HG03064 (cell line): ENCODE results near the gene IRF6.
"Not testable (repeated sequence)": the region's sequence is repeated elsewhere in the genome, so short reads cannot be mapped to it uniquely, and the experiment has no call there.

Source experiments
- ATAC-seq: cut with Tn5 transposase; IDR thresholded peaks from one replicate; pipeline ENCODE4 v1.9.1; 2021; ENCODE audit warnings: low read depth; ENCODE audit not compliant: unreplicated experiment

Gene IRF6

DNA sequence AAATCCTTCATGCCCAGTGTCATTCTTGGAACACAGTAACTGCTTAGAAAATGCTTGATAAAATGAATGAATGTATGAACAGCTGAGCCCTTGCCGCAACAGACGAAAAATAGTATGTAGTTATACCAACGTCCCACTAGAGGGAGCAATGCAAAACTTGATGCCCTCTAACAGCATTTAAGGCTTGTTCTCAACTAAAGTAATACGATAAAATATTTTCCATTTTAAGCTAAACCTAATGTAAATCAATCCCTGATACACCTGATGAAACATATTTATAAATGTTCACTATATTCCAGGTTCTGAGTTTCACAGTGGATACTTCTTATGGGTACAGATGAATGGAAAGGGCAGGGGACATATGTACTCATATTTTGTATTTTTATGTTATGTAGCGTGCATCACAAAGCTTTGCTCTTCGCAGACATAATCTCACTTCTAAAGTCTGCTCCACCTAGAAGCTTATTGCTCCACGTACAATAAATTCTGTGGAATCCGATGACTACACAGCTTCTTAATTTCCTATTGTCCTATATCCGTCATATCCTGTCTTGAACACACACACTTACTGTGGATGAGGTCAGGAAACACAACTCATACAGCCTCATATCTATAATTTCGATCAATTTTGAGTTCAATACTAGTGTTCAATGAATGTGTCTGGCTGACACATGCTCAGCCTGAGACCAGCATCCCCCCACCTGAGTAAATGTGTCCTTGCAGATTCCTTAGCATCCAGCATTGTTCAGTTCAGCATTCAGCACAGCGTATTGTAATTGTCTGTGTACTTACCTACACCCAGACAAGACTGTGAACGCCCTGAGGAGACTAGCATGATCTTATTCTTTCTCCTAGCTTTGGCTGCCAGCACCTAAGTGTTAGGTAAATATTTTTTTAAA lies 17.4 kb upstream of the IRF6 start:
- no peak for ATAC-seq

DNA sequence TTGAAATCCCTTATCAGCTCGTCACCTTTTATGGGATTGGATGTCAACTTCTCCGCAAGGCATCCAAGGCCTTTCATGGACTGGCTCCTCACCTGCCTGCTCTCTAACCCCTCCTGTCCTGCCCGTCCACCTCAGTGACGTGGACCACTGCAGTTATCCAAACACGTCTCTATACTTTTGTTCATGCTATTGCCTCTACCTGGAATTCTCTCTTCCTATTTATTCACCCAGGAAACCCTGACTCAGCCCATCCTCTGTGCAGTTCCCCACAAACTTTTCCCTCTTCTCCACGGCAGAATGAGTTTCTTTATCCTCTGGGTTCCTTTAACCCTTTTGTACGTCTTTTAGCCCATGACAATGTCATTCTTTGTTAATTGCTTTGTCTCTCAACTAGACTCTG lies 16.8 kb upstream of the IRF6 start:
- no peak for ATAC-seq

DNA sequence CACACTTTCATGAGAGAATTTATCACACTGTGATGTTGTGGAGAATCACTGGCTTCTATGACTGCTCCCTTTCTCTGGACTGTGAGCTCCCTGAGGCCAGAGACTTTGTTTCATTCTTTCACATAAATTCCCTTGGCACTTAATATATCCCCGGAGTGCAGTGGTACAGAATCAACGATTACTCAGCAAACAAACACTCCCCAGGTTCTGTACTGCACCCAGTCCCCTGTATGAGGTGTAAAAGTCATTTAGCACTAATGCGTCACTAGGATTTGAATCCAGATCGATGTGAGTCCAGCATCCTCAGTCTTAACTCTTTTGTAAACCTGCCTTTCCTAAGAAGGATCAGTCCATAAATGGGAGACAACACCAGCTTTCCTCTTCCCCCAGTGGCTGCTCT lies 15.0 kb upstream of the IRF6 start:
- no peak for ATAC-seq

DNA sequence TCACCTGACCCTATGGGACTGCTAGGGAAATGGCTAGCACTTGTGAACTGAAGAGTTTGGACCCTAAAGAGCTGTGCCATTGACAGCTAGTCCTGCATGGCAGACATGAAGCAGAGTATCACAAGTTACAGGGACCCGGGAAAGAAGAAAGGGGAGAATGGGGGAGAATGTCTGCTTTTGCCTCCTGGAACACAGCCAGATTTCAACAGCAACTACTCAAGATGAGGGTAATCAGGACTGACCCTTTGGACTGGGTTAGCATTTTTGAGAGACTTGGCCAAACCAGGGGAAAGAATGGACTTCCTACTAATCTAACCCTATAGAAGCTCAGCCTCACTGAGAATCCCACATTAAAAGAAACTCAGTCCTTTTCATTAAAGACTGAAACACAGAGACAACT lies 13.1 kb upstream of the IRF6 start:
- ATAC-seq, result no peak

DNA sequence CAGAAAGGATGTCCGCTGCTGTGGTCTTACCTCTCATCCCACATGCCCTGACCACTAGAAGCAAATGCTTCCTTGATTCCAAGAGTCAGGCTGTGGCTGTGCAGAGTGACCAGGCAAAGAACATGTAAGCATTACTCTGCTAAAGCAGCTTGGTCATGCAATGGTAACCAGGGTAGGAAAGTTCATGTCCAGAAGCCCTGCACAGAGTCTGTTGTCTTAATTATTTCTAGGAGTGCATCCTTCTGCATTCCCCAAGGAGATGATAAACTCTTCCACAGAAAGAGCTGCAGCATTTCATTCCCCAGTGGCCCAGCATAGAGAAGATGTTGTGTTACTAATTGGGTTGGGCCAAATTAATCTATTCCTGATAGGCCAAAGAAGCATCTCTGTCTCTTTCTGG lies 11.7 kb upstream of the IRF6 start:
- no peak for ATAC-seq

DNA sequence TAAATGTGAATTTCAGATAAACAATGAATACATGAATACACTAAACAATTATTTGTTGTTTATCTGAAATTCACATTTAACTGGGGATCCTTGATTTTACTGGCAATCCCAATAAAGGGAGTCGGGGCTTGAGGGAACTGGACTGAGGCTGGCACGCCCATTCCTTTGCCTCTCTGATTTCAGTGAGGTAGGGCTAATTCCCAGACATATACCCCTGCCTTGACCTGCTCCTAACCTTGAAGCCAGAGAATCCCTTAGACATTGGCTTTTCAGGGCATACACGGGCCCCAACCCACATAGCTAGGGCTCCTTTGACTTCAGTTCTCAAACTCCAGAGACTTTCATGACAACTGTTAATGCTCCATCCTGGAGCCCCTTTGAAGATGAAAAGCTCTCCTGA lies 11.0 kb upstream of the IRF6 start:
- ATAC-seq, result no peak

DNA sequence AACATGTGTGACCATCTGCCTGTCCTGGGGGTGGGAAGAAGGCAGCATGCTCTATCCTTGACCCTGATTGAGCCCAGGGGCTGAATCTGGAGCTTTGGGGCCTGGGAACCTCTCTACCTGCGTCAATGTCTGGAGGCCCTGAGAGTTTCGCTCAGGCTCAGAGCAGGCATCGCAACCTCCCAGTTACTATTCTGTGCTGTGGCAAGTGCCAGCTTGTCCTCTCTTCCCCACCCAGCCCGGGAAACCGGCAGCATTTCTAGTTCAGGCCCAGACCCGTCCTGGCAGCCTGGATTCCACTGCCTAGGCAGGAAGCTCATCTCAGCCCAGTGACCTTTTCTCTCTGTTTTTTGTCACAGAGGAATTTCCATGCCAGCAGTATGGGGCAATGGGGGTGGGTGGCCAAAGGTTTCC lies 10.0 kb upstream of the IRF6 start:
- no peak for ATAC-seq

DNA sequence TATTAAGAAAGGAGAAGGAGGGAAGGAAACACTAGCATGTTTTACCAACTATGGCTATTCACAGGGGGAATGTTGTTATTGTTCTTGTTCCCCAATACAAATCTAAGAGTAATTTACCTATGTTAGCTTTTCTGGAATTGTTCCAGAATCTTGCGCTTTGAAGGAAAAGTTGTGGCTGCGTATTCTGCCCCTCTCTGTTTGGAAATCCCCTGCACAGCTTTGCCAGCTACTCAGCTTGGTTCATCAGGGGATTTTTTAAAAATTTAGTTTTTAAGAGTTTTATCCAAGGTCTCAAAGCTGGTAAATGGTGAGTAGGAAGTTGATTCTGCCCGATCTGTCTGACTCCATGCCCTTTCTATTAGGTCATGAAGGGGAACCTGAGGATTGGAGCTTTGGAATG lies 9.5 kb upstream of the IRF6 start:
- ATAC-seq, result no peak

DNA sequence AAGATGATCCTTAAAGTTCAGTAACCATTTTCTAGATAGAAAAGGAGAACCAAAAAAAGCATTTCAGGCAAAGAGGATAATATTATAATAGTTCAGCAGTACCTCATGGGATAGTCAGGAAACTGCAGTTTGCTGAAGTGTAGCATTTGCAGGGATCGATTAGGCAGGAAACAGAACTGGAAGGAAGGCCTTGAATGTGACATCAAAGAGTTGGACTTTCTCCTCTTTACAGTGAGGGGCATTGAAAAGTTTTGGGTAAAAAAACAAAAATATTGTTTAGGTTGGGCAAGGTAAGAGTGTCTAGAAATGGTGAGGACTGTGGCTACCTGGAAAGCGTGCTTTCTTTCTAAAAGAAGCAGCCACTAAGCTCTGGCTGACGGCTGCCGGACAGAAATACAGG lies 8.0 kb upstream of the IRF6 start:
- no peak for ATAC-seq

DNA sequence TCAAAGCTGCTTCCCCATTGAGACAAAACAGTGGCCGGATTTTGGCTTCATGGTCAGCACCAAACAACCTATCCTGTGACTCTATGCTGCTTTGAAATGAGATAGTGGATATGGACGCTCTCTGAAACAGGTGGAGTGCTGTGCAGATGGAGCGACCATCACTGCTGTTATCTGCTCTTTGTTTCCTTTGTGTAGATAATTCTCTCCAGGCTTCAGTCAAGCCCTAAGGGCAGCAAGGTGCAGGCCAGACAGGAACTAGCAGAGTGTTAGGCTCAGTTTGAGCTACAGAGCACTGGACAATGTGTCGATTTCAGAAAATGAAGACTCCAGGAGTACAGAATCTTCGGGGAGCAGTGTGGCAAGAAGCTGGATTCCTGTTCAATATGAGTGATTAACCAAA lies 4.8 kb upstream of the IRF6 start:
- no peak for ATAC-seq

DNA sequence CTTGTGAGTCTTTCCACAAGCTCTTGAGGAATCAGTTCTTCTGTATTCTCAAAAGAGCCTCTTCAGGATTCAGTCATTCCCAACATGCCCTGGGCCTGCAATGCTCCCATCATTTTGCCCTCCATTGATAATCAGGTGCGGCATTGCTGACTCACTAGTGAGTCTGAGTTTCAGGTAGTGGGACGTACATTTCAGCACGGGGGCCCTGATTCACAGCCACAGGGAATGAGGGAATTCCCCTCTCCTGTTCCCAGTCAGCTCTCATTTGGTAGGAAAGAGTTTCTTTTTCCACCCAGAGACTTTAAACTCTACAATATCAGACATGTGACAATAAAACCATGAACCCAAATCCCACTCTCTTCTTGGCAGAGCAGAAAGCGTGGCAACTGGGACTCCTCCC lies 3.7 kb upstream of the IRF6 start:
- ATAC-seq, result no peak

DNA sequence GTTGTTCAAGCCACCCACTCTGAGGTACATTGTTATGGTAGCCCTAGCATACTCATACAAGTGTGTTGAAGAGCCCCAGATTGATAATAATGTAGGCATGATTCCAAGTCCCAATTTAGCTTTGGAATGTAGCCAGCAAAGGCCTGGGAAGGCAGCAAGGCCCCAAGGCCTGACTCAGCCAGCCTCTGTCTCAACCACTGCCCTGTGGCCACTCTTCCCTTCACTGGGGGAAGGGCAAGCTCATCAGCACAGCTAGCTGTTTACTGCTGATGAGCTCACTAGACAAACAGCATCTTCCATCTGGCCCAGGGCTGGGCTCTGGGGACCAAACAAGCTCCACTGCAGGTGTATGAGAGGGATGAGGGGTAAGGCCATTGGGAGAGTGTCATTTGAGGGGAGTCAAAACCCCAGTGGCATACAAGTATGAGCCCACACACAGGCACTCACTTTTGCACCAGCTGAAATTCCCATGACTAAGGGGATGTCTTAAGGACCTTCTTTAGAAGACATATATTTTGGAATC lies 2.2 kb upstream of the IRF6 start:
- no peak for ATAC-seq

DNA sequence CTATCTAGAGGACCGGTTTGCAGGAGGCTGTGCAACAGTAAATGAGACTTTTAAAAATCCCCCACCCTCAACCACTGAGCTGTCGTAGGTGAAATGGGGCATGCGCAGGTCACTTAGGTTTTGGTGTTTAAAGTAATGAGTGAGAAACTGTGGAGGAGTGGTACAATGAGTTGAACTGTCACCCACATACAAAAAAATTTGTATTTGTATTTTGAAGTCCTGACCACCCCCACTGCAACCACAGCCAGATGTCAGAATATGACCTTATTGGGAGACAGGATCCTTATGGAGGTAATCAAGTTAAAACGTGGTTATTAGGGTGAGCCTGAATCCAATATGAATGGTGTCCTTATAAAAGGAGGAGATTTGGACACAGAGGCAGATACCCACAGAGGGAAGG lies 1.6 kb upstream of the IRF6 start:
- no peak for ATAC-seq

DNA sequence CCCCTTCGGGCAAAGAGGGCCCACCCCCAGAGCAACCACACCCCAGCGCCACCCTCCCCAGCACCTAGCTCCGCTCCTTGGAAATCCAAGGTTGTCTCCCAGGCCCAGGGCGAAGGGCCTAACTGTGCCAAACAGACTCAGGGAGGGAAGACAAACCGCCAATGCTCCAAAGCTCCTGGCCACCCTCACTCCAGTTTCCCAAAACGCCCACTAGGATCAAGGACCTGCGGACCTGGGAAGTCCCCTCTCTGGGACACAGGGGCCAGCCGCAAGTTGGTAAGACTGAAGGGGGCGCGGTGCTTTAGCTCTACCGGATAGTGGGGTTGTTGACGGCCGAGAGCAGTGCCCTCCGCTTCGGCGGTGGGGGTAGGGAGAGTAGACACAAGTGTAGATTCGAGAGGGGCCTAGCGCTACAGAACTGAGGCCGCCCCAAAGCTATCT lies 581 bp downstream of the IRF6 start:
- no peak for ATAC-seq

DNA sequence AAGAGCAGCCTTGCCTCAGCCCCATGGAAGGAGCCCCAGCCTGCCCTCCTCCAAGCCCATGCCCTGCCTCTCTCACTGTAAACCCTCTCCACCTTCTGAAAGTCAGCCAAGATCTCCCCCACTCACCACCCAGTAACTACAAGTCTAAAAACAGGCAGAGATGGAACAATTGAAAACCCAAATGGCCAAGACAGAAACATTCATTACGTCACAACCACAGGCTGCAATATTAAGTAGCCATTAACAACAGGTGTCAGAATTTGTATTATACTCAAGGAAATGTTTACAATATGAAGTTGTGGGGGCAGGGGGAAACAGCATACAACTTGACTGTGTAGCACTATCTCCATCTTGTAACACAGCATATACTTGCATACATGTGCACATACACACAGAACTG lies 2.4 kb downstream of the IRF6 start:
- no peak for ATAC-seq

DNA sequence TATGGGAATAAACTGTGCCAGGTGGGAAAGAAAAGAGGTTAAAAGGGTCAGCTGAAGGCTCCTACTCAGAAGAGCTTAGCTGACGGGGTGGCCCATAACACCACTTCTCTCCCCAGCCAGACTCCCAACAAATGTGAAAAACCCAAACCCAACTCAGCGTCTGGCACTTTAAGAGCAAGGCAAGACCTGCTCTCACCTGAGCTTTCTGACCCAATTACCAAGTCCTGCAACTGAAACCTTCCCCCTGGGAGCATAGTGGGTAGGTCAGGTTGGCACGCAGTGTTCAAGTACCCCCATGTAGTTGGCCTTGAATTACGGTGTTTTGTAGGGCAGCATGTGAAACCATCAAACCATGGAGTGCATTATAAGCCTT lies 3.2 kb downstream of the IRF6 start:
- ATAC-seq, result no peak

DNA sequence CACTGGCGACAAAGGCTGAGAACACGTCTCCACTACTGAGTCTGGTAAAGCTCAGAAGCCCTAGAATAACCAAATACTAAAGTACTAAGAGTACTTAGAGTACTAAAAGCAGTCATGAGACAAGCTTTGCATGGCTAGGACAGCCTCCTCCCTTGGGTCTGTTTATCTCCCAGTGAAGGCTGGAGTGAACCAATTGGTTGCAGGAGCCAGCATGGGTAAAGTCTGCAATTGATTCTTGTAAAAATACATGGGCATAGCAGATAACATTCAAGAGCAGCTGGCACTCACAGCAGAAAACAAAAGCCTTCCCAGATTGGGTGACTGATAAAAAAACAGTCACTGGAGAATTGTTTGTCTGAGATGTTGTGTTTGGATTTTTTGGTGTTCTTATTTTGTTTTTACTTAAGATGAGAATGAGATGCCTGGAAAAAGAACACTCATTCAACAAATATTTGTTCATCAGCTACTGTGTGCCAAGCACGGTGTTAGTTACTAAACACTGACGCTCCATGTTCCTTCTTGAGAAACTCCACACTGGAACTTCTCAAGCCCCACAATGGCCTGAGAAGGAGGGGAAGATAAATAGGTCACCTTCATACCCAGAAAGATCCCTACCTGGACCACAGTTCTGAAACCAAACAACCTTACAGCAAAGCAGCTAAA lies 3.7 kb downstream of the IRF6 start:
- ATAC-seq, result no peak

DNA sequence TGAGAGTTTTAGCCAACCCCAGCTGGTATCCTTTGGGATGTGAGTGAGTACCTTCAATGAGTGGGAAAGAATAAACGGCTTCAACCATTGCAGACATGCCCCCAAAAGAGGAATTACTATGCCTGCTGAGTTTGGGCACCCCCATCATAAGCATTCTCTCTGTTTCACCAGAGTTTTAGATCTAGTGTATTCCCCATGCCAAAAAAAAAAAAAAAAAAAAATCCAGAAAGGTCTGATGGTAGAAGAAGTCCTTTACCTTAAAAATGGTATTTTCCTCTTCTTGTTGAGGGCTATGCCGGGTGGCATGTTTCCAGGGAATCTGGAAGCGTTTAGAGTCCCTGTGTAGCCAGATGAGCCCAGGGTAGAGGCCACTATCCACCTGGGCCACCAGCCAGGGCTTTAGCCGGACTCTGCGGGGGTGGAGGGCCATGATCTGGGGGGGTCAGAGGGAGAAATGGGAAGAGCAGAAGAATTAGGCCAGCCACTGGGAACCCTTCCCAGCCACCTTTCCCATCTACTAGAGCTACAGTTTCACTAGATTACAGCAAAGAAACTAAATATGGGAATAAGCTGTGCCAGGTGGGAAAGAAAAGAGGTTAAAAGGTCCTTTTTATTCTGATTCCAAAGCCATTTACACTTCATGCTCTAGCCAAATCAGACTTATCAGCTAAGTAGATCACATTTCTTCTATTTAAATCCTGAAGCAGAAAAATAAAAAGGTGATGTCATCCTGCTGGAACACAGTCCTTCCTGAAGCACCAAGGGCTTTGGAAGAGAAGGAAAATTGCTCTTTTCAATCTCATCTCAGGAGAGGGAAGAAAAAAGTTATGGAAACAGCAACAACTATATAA lies 4.7 kb downstream of the IRF6 start:
- ATAC-seq, result no peak

DNA sequence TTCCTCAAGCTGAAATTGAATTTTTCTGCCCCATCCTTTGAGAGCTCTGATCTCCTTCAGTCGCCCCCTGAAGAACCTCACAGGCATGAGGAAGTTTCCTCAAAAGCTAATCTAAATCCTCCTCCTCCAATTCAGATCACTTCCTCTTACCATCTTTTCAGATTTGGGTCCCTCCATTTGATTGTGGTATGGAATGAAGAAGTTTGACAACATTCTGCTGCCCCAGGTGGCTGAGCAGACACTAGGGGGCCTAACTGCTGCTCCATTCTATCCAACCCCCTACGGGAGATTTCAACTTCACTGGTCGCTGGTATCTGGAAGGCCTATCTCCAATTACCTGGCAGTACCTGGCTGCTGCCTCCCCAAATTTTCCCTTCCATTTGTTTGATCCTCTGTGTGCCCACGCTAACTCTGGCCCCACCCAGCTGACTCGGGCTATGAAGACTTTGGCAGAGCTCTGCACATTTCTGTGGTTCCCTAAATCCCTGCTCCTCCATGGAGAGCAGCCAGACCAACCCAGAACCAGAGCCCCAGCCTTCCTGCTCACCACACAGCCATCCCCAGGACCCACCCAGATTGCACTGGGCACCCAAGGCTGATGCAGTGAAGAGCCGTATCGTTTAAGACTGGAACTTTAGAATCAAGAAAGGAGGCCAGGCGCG lies 7.8 kb downstream of the IRF6 start:
- no peak for ATAC-seq

DNA sequence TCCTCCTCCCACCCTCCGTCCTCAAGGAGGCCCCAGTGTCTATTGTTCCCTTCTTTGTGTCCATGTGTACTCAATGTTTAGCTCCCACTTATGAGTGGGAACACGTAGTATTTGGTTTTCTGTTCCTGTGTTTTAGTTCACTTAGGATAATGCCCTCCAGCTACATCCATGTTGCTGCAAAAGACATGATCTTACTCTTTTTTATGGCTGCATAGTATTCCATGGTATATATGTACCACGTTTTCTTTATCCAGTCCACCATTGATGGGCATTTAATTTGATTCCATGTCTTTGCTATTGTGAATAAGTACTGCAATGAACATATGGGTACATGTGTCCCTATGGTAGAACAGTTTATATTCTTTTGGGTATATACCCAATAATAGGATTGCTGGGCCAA lies 12.2 kb downstream of the IRF6 start:
- not testable (repeated sequence) for ATAC-seq

DNA sequence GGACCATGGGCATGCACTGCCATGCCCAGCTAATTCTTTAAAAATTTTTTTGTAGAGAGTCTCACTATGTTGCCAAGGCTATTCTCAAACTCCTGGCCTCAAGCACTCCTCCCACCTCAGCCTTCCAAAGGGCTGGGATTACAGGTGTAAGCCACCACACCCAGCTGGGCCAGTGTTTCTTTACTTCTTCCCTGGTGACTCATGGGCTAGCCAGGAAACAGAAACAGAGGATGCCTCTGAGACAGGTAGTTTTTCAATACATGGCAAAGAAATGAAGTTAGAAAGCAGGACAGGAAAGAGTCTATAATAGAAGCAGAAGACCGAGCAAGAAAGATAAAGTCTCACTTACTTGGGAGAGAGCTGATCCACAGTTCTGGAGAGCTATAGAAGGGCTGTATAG lies 14.0 kb downstream of the IRF6 start:
- ATAC-seq, result no peak
